Measurements from ENCODE around the gene DOCK2.

GRCh38 chr5:170104299-170104698, 467.2 kb downstream of the DOCK2 start:
- TF ChIP-seq CTCF (optimal IDR thresholded peaks at IDR 0.05 in 1 of 3, IDR thresholded peaks at IDR 0.05 in 1 of 3, conservative IDR thresholded peaks at IDR 0.05 in 1 of 3; ENCODE audit: extremely low read depth in 1 of 3, insufficient read depth in 2 of 3, low read length in 3 of 3) (no peak), EZH2 (IDR thresholded peaks at IDR 0.05; ENCODE audit: low read length) (no peak)

Measured in keratinocyte (primary cell).